Measurements from ENCODE around the gene PDXK.

The PDXK gene

DNA sequence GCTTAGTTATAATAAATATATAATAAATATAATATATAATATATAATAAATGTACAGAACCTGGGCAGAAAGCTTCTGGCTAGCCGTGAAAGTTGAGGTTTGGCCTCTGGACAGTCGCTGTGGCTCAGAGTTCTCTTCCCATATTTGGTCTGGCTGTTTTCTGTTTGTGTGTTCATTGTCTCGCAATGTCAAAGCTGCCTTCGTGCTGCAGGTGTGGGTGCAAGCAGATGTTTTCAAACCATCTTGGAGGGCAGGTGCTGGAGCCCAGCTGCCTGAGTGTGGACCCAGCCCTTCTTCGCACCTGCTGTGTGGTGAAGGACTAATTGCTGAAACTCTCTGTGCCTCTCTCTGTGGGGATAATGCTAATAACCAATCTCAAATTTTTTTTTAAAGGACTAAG, 60.7 kb downstream of the PDXK start:
- no peak for DNase-seq (ENCODE audit: low read depth, low spot score)

DNA sequence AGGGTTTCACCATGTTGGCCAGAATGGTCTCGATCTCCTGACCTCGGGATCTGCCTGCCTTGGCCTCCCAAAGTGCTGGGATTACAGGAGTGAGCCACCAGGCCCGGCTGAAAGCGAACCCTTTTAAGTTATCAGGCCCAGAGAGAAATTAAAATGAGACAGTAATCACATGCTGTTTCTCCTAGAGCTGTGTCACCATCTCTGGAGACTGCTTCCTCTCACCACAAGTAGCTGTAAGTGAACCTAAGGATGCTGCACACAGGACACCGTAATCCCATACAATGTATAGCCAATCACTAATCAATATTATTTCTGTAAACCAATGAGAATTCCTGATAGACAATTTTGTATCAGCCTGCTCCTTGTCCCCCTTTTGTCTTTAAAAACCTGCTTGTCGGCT, 62.9 kb downstream of the PDXK start:
- no peak for DNase-seq (ENCODE audit: low read depth, low spot score)

DNA sequence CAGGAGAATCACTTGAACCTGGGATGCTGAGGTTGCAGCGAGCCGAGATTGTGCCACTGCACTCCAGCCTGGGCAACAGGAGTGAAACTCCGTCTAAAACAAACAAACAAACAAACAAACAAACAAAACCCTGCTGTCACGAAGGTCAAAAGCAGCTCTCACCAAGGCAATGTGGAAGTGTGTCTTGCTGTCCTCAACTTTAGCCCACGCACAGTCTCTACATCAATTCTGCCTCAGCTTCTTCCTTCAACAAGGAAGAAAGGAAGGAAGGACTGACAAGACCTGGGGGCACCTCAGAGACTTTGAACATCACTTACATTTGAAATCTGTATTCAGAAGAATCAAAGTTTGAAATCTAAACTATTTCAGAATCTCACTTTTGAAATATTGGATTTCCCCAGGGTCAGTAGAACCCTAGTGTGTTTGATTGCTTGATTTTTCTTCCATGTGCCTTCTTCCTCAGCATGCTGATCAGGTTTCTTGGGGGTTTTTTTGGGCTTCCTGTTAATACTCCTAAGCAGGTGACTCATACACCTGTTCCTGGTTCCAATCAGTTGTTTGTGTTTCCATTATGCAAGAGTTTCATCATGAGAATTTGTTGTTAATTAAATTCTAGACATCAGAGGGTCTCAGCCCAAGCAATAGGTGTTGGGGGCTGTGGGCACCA, 63.6 kb downstream of the PDXK start:
- DNase-seq (ENCODE audit: low read depth, low spot score), result no peak

- no peak for DNase-seq (ENCODE audit: low read depth, low spot score)
Measured at GRCh38 chr21:43783098-43783700, 64.3 kb downstream of the PDXK start.

DNA sequence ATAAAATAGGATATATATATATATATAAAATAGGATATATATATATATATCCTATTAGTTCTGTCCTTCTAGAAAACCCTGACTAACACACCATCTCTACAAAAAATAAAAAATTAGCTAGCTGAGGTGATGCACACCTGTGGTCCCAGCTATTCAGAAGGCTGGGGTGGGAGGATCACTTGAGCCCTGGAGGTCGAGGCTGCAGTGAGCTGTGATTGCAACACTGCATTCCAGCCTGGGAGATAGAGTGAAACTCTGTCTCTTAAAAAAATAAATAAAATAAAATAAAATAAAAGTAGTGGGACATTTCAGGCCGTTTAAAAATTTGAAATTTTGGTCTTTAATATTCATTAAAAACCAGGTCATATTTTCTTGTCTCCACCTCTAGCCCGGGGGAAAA, 66.2 kb downstream of the PDXK start:
- DNase-seq (ENCODE audit: low read depth, low spot score), result no peak

GRCh38 chr21:43786300-43786806, 67.4 kb downstream of the PDXK start:
- no peak for DNase-seq (ENCODE audit: low read depth, low spot score)

GRCh38 chr21:43786807-43787440, 68.0 kb downstream of the PDXK start:
- no peak for DNase-seq (ENCODE audit: low read depth, low spot score)

DNA sequence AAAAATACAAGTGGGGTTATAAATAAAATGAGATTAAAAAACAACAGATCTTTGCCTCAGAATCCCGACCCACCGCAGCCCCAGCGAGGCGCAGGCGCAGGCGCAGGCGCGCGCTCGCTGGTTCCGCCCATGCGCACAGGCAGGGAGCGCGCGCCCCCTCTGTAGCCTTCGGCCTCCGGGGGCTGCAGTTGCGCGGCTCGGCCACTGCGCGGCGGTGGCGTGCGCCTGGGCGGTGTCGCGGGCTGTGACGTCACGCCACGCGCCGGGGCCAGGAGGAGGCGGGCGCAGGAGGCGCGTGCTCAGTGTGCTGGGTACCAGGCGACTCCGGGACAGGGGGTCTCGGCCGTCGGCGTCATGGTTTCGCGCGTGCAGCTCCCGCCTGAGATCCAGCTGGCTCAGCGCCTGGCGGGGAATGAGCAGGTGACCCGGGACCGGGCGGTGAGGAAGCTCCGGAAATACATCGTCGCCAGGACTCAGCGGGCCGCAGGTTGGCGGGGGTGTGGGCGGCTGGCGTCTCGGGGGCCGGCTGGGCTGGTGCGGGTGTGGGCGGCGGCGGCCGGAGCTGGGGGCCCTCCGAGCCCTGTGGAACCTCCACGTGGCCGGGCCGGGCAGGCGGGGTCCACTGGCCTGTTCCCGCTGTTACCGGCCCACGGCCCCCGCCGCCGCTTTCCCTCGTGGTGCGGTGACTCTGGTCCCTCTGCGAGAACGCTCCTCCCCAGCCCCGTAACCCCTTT, 70.5 kb downstream of the PDXK start, which contains the start of gene RRP1:
RRP1 (plus strand) TSS at position 302 of the 734 bp plus-strand sequence; CDS start at position 355, 53 bp downstream.
- no peak for DNase-seq (ENCODE audit: low read depth, low spot score)

- DNase-seq (ENCODE audit: low read depth, low spot score), result no peak
Measured at GRCh38 chr21:43790010-43790524, 71.1 kb downstream of the PDXK start.

DNA sequence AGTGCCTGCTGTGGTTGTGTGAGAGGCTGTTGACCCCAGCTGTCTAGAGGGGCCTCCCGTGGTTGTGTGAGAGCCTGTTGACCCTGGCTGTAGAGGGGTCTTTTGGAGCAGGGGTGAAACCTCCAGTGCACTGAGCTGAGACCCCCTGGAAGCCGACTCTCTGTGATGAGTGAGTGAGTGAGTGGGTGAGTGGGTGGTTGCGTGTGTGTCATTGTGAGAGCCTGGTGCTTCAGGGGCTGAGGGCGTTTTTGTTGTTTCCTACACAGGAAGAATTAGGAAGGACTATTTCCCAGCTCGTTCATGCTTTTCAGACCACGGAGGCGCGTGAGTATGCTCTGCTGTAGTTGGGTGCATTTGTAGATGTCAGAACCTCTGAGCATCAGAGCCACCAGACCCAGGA, 73.5 kb downstream of the PDXK start:
- no peak for DNase-seq (ENCODE audit: low read depth, low spot score)

DNA sequence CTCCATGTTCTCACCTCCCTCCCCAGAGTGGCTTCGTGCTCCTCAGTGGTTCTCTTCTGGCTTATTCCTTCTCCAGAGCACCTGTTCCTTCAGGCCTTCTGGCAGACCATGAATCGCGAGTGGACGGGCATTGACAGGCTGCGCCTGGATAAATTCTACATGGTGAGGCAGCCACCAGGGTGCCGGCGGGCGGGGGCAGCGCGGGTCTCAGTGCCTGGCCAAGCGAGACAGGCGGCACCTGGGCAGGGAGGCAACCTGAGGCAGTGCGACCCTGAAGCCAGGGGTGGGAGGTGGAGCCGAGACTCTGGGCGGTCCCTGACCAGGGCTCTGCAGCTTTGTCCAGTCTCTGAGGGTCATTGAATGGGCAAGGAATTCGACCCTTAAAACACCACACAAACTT, 74.3 kb downstream of the PDXK start:
- DNase-seq (ENCODE audit: low read depth, low spot score), result no peak

DNA sequence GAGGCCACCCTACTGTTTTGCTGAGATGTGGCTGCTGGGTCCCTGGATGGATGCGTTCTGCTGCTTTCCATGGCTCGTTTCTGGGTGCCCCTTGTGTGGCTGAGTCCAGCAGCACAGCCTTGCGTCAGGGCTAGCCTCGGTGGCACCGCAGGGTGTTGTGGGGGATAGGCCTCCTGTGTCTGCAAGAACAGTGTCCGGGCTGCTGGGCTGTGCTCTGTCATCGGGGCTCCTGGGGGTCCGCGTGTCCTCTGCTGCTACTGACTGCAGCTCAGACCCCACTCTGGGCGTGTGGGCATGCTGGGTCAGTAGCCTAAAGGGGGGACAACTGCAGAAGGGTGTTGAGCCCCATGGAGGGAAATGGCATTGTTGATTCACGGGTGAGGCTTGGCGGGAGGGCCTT, 75.4 kb downstream of the PDXK start:
- DNase-seq (ENCODE audit: low read depth, low spot score), result no peak

DNA sequence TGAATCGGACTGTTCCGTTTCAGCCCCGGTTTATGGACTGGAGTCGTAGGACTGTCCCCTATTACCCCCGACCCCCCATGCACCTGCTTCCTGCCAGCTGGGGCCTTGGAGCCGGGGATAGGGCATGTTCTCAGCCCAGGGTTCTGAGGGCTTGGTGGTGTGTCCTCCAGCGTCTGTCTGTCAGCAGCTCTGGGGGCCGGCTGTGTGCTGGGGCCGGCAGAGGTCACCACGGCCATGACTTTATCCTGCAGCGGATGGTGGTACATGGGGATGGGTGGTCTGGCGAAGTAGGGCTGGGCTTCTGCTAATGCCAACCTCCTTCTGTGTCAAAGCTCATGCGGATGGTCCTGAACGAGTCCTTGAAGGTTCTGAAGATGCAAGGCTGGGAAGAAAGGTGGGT, 75.9 kb downstream of the PDXK start:
- DNase-seq (ENCODE audit: low read depth, low spot score), result no peak

GRCh38 chr21:43797415-43797814, 78.5 kb downstream of the PDXK start:
- no peak for DNase-seq (ENCODE audit: low read depth, low spot score)

GRCh38 chr21:43797925-43798715, 79.2 kb downstream of the PDXK start:
- DNase-seq (ENCODE audit: low read depth, low spot score), result no peak

GRCh38 chr21:43799301-43799840, 80.4 kb downstream of the PDXK start:
- DNase-seq (ENCODE audit: low read depth, low spot score), result no peak

DNA sequence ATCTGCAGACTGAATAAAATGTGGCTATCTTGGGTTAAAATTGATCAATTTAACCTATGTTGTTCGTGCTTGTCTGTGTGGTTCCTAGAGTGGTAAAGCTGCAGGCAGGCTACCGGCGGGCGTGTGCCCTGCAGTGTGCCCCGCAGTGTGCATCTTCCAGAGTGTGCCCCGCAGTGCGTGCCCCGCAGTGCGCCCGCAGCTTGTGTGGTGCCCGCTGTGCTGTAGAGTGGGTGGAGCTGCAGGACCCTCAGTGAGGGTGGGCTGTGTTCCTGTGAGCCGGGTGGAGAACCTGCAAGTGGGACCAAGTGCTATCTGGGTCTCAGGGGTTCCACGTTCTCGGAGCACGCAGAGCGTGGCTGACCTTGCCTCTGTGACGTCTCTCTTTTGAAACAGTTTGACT, 81.2 kb downstream of the PDXK start:
- no peak for DNase-seq (ENCODE audit: low read depth, low spot score)

DNA sequence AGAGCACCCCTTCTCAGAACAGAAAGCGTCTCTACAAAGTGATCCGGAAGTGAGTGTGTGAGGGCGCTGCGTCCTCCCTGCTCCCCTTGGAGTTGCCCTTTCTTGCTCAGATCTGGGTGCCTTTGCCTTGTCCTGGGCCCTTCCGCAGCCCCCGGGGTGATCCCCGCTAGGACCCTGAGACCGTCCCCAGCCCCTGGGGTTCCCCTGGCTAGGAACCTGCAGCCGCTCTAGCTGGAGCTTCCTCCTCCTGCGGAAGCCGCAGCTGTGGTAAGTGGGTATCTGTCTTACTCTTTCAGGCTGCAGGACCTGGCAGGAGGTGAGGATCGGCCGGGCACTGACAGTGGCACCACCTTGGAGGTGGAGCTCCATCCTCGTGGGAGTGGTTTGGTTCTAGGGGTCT, 81.6 kb downstream of the PDXK start:
- no peak for DNase-seq (ENCODE audit: low read depth, low spot score)

- no peak for DNase-seq (ENCODE audit: low read depth, low spot score)
Measured at GRCh38 chr21:43801006-43801783, 82.3 kb downstream of the PDXK start.

- no peak for DNase-seq (ENCODE audit: low read depth, low spot score)
Measured at GRCh38 chr21:43802713-43803313, 83.9 kb downstream of the PDXK start.
